HCT116 (cell line): ENCODE results near the gene GGNBP2. TPM values are rescaled to one million over a fixed set of nuclear protein-coding genes. Genes with fewer than 3 reads are reported as not detected.

Experiments used
- ATAC-seq: fragments of 200-7000 bp; cut with Tn5 transposase; 2 replicates; pipeline ENCODE4 v1.9.1; 2020; ENCODE audit warnings: mild to moderate bottlenecking, moderate library complexity
- BruUV-seq: library from RNA; stranded (reverse); fragments of 400-500 nt; replicated peaks from 2 replicates; lab custom pipeline; 2021; lab: Mats Ljungman, UMichigan
- CTCF ChIA-PET: fragments of 300-600 bp; sonication (Branson Sonifier 250); formaldehyde crosslinking; loops from one replicate; lab custom pipeline; 2021; ENCODE audit warnings: antibody characterized with exemption; lab: Charles Lee
- POLR2A ChIA-PET: fragments of 300-600, 350-600 bp; sonication (Branson Sonifier 250); formaldehyde crosslinking; loops from one replicate; lab custom pipeline; 2021; ENCODE audit warnings: antibody characterized with exemption; lab: Charles Lee
- RAD21 ChIA-PET, 2 experiments: fragments of 300-600 bp; sonication (Branson Sonifier 250); formaldehyde crosslinking; loops; one replicate each; lab custom pipeline; 2023; ENCODE audit warnings: low total read pairs in 2 of 2; ENCODE audit not compliant: uncharacterized antibody in 2 of 2, unreplicated experiment in 2 of 2, low non-redundant PET in 1 of 2; lab: Charles Lee
- DNase-seq: peaks from one replicate; pipeline ENCODE4 v3.0.0-alpha.2; 2010; ENCODE audit warnings: low read depth, low spot score
- H2AFZ ChIP-seq: fragments of 200-600 bp; shearing (Covaris generic), sonication (generic); 2 replicates; pipeline ENCODE4 v1.6.1; 2017; ENCODE audit warnings: low read depth, mixed run types, mixed read lengths, antibody characterized with exemption, low read length; ENCODE audit not compliant: poor library complexity, severe bottlenecking
- H3K27ac ChIP-seq: 2 replicates; pipeline ENCODE4 v1.5.1; 2012; ENCODE audit warnings: low read depth, low read length
- H3K27me3 ChIP-seq: fragments of 200-600 bp; sonication (generic); 2 replicates; pipeline ENCODE4 v1.6.1; 2016; ENCODE audit warnings: mixed run types, low read length, mixed read lengths; ENCODE audit not compliant: insufficient read depth
- H3K36me3 ChIP-seq, 2 experiments: fragments of 200-500 bp in 1 of 2; fragments of 200-600 bp in 1 of 2; sonication (Bioruptor generic) in 1 of 2; sonication (generic) in 1 of 2; 2 replicates each; pipeline versions ENCODE4 v1.5.1 to v1.6.1; 2014 to 2016; ENCODE audit warnings: low read length in 2 of 2, inconsistent platforms in 1 of 2, mixed read lengths in 1 of 2, mixed run types in 1 of 2; ENCODE audit not compliant: insufficient read depth in 2 of 2, control insufficient read depth in 1 of 2
- H3K4me1 ChIP-seq, 2 experiments: fragments of 200-600 bp in 1 of 2; sonication (generic) in 1 of 2; 2 replicates each; pipeline versions ENCODE4 v1.5.1 to v1.6.1; 2012 to 2017; ENCODE audit warnings: low read length in 2 of 2, inconsistent platforms in 1 of 2, mild to moderate bottlenecking in 1 of 2, mixed read lengths in 1 of 2, mixed run types in 1 of 2, moderate library complexity in 1 of 2; ENCODE audit not compliant: insufficient read depth in 2 of 2, control insufficient read depth in 1 of 2
- H3K4me2 ChIP-seq: fragments of 200-600 bp; sonication (generic); 2 replicates; pipeline ENCODE4 v1.6.1; 2017; ENCODE audit warnings: mixed run types, low read length, mixed read lengths
- H3K4me3 ChIP-seq, 2 experiments: fragments of 200-600 bp in 1 of 2; sonication (generic) in 1 of 2; replicated peaks in 1 of 2; 2 replicates each; pipeline ENCODE4 v1.5.1; 2011 to 2016; ENCODE audit warnings: low read length in 2 of 2, control low read depth in 1 of 2, low read depth in 1 of 2, mild to moderate bottlenecking in 1 of 2, mixed read lengths in 1 of 2, mixed run types in 1 of 2
- H3K79me2 ChIP-seq: fragments of 200-600 bp; sonication (generic); 2 replicates; pipeline ENCODE4 v1.6.1; 2017; ENCODE audit warnings: mild to moderate bottlenecking, mixed run types, low read length, moderate library complexity, mixed read lengths; ENCODE audit not compliant: insufficient read depth
- H3K9ac ChIP-seq: fragments of 200-600 bp; sonication (generic); 2 replicates; pipeline ENCODE4 v1.6.1; 2016; ENCODE audit warnings: low read length, mixed read lengths
- H3K9me2 ChIP-seq: fragments of 200-600 bp; sonication (generic), shearing (Covaris generic); 2 replicates; pipeline ENCODE4 v1.6.1; 2017; ENCODE audit warnings: mixed run types, mild to moderate bottlenecking, moderate library complexity; ENCODE audit not compliant: insufficient read depth
- H3K9me3 ChIP-seq, 2 experiments: fragments of 200-500 bp in 1 of 2; fragments of 200-600 bp in 1 of 2; sonication (Bioruptor generic) in 1 of 2; sonication (generic) in 1 of 2; 2 replicates each; pipeline ENCODE4 v1.6.1; 2014 to 2017; ENCODE audit warnings: low read length in 2 of 2, mixed read lengths in 2 of 2, inconsistent platforms in 1 of 2, low read depth in 1 of 2, mild to moderate bottlenecking in 1 of 2, mixed run types in 1 of 2, moderate library complexity in 1 of 2; ENCODE audit not compliant: control insufficient read depth in 1 of 2, insufficient read depth in 1 of 2
- H4K20me1 ChIP-seq: fragments of 200-600 bp; sonication (generic), shearing (Covaris generic); 2 replicates; pipeline ENCODE4 v1.6.1; 2017; ENCODE audit warnings: mixed run types, mild to moderate bottlenecking, moderate library complexity; ENCODE audit not compliant: insufficient read depth
- CEBPB ChIP-seq: IDR thresholded peaks from 2 replicates; pipeline ENCODE4 v1.6.1; 2012; ENCODE audit warnings: low read depth
- CTCF ChIP-seq, 3 experiments: fragments of 200-600 bp in 1 of 3; sonication (generic) in 1 of 3; IDR thresholded peaks in 2 of 3; conservative IDR thresholded peaks in 1 of 3; 2 replicates each; pipeline ENCODE4 v1.5.1; 2012 to 2017; ENCODE audit warnings: low read depth in 2 of 3, low read length in 2 of 3, antibody characterized with exemption in 1 of 3, borderline replicate concordance in 1 of 3, control low read depth in 1 of 3, mild to moderate bottlenecking in 1 of 3, mixed read lengths in 1 of 3, mixed run types in 1 of 3, moderate library complexity in 1 of 3; ENCODE audit not compliant: insufficient read depth in 1 of 3
- EGR1 ChIP-seq: IDR thresholded peaks from 2 replicates; pipeline ENCODE4 v1.6.1; 2012; ENCODE audit warnings: low read depth
- ELF1 ChIP-seq: IDR thresholded peaks from 2 replicates; pipeline ENCODE4 v1.6.1; 2012; ENCODE audit warnings: low read depth, borderline replicate concordance
- EZH2 ChIP-seq: fragments of 200-600 bp; sonication (generic); IDR thresholded peaks from 2 replicates; pipeline ENCODE4 v1.6.1; 2017; ENCODE audit warnings: antibody characterized with exemption, mixed run types
- FOSL1 ChIP-seq: IDR thresholded peaks from 2 replicates; pipeline ENCODE4 v1.6.1; 2012; ENCODE audit warnings: low read depth
- JUND ChIP-seq: IDR thresholded peaks from 2 replicates; pipeline ENCODE4 v1.6.1; 2012
- MAX ChIP-seq: IDR thresholded peaks from 2 replicates; pipeline ENCODE4 v1.6.1; 2012
- POLR2A ChIP-seq: IDR thresholded peaks from 2 replicates; pipeline ENCODE4 v1.7.0; 2011; ENCODE audit warnings: borderline replicate concordance; ENCODE audit not compliant: insufficient read depth, insufficient read length; ENCODE audit errors: extremely low read depth
- POLR2AphosphoS5 ChIP-seq: IDR thresholded peaks from 2 replicates; pipeline ENCODE4 v1.6.1; 2011; ENCODE audit warnings: mild to moderate bottlenecking, low read depth, low read length, moderate library complexity
- RAD21 ChIP-seq: IDR thresholded peaks from 2 replicates; pipeline ENCODE4 v1.6.1; 2012; ENCODE audit warnings: low read depth, mild to moderate bottlenecking
- SIN3A ChIP-seq: IDR thresholded peaks from 2 replicates; pipeline ENCODE4 v1.6.1; 2012; ENCODE audit warnings: low read depth
- SP1 ChIP-seq: IDR thresholded peaks from 2 replicates; pipeline ENCODE4 v1.6.1; 2012; ENCODE audit warnings: low read depth
- SRF ChIP-seq: IDR thresholded peaks from 2 replicates; pipeline ENCODE4 v1.6.1; 2012; ENCODE audit warnings: low read depth
- YY1 ChIP-seq: IDR thresholded peaks from 2 replicates; pipeline ENCODE4 v1.6.1; 2011; ENCODE audit warnings: low read length, low read depth, moderate library complexity, mild to moderate bottlenecking; ENCODE audit not compliant: insufficient replicate concordance; ENCODE audit errors: extremely low read depth
- ZBTB33 ChIP-seq: IDR thresholded peaks from 2 replicates; pipeline ENCODE4 v1.6.1; 2011; ENCODE audit warnings: mild to moderate bottlenecking, low read length, moderate library complexity; ENCODE audit not compliant: insufficient replicate concordance; ENCODE audit errors: extremely low read depth
- ZFX ChIP-seq: fragments of 450-650 bp; IDR thresholded peaks from 2 replicates; pipeline ENCODE4 v1.6.1; 2017
- ZNF274 ChIP-seq: fragments of 200-500 bp; sonication (Bioruptor generic); IDR thresholded peaks from 2 replicates; pipeline ENCODE4 v1.6.1; 2014; ENCODE audit warnings: mild to moderate bottlenecking, low read depth, low read length, inconsistent platforms
- intact Hi-C: fragments of 100-400 bp; cut with micrococcal nuclease; formaldehyde crosslinking; loops from 2 replicates; pipeline ENCODE4 v1.10.0; 2022
- total RNA-seq: library from RNA; stranded (reverse); gene quantifications from one replicate; pipeline ENCODE4 v1.2.1, GENCODE V29; 2021; ENCODE audit not compliant: unreplicated experiment

Gene GGNBP2
- total RNA-seq, 1 experiment from 2014 or later: 58.2 TPM

- peaks cover 99% of the 10 kb centered on the region for H3K79me2 ChIP-seq
- CTCF ChIA-PET: no interaction called here
- H3K9ac ChIP-seq: no peak overlapping the region
- intact Hi-C loops: no loop called here
- DNase-seq (no peak), ATAC-seq (no peak)
- peaks cover 0 to 9% of the 10 kb centered on the region in 2 experiments; a peak in 2 of 4 replicates for H3K36me3 ChIP-seq
- no peak overlapping the region for H3K27ac ChIP-seq
- H3K9me3 ChIP-seq: no peaks in the 10 kb centered on the region
- no TSS peak for BruUV-seq
- H2AFZ ChIP-seq: no peak overlapping the region
- H3K4me3 ChIP-seq: no peak overlapping the region
- H3K9me2 ChIP-seq: no peaks in the 10 kb centered on the region
- POLR2A ChIA-PET: no interaction called here
- no peak overlapping the region for H3K4me2 ChIP-seq
- H4K20me1 ChIP-seq: no peaks in the 10 kb centered on the region; the same call in 1 of the 2 replicates
- H3K4me1 ChIP-seq: peaks cover 9 to 14% of the 10 kb centered on the region in 2 experiments; a peak in 3 of 4 replicates
- RAD21 ChIA-PET: no interaction called here
- H3K27me3 ChIP-seq: no peaks in the 10 kb centered on the region
- TF ChIP-seq POLR2AphosphoS5 (no peak), ZBTB33 (no peak), EGR1 (no peak), EZH2 (no peak), CTCF (IDR thresholded peaks at IDR 0.05 in 2 of 3, conservative IDR thresholded peaks at IDR 0.05 in 1 of 3; ENCODE audit: borderline replicate concordance in 1 of 3, insufficient read depth in 1 of 3, low read depth in 2 of 3, low read length in 2 of 3) (no peak), SP1 (no peak), SIN3A (no peak), CEBPB (no peak), RAD21 (no peak), MAX (no peak), ELF1 (no peak), JUND (no peak), ZNF274 (no peak), SRF (no peak), FOSL1 (no peak), POLR2A (no peak), YY1 (no peak), ZFX (no peak)
- TF ChIP-seq, all 23 proteins: peak for 0
These were observed 6.0 kb downstream of the GGNBP2 start for GRCh38 chr17:36550491-36551417.
